H1 (cell line): Measurements from ENCODE around the gene AGAP3.

Experiments used
- CREB1 ChIP-seq: IDR thresholded peaks from 2 replicates; pipeline ENCODE4 v1.6.1; 2012; ENCODE audit warnings: inconsistent platforms
- EZH2 ChIP-seq: fragments of 200-600 bp; sonication (generic); IDR thresholded peaks from 2 replicates; pipeline ENCODE4 v1.7.1; 2012; ENCODE audit warnings: low read depth, mild to moderate bottlenecking, moderate library complexity, low read length, inconsistent platforms; ENCODE audit not compliant: severe bottlenecking
- HDAC2 ChIP-seq, 2 experiments: fragments of 300-600 bp in 1 of 2; sonication (generic) in 1 of 2; IDR thresholded peaks; 2 replicates each; pipeline ENCODE4 v1.6.1; 2011 to 2012; ENCODE audit warnings: low read depth in 2 of 2, low read length in 2 of 2, mild to moderate bottlenecking in 2 of 2, moderate library complexity in 2 of 2, borderline replicate concordance in 1 of 2, inconsistent platforms in 1 of 2
- POLR2AphosphoS5 ChIP-seq: IDR thresholded peaks from 2 replicates; pipeline ENCODE4 v1.6.1; 2011; ENCODE audit warnings: low read depth, low read length
- RAD21 ChIP-seq, 2 experiments: IDR thresholded peaks in 1 of 2; conservative IDR thresholded peaks in 1 of 2; 2 replicates each; pipeline ENCODE4 v1.6.1; 2011; ENCODE audit warnings: low read depth in 2 of 2, low read length in 2 of 2, improper control_type of control experiment in 1 of 2, inconsistent platforms in 1 of 2, mild to moderate bottlenecking in 1 of 2, moderate library complexity in 1 of 2
- SP1 ChIP-seq: IDR thresholded peaks from 2 replicates; pipeline ENCODE4 v1.6.1; 2011; ENCODE audit warnings: low read depth, low read length
- SP4 ChIP-seq: IDR thresholded peaks from 2 replicates; pipeline ENCODE4 v1.6.1; 2012; ENCODE audit warnings: low read length, inconsistent platforms
- SUZ12 ChIP-seq: fragments of 200-600 bp; sonication (generic); IDR thresholded peaks from 2 replicates; pipeline ENCODE4 v1.6.1; 2012; ENCODE audit warnings: mild to moderate bottlenecking, inconsistent platforms, low read length, moderate library complexity, mixed read lengths
- ZNF274 ChIP-seq: IDR thresholded peaks from 2 replicates; pipeline ENCODE4 v1.7.0; 2012; ENCODE audit warnings: low read length, borderline replicate concordance; ENCODE audit errors: extremely low read depth
- TF ChIP-seq, protein P1 (sequence below): IDR thresholded peaks from 2 replicates; pipeline ENCODE4 v1.6.1; 2011; ENCODE audit warnings: low read length, improper control_type of control experiment
- TF ChIP-seq, protein P2 (sequence below), 3 experiments: IDR thresholded peaks; 1 replicate in 2 of 3; 2 replicates in 1 of 3; pipeline versions ENCODE4 v1.5.1 to v1.6.1; 2011; ENCODE audit warnings: low read length in 3 of 3, mild to moderate bottlenecking in 3 of 3, inconsistent platforms in 2 of 3, low read depth in 1 of 3, moderate library complexity in 1 of 3; ENCODE audit not compliant: insufficient read depth in 1 of 3; ENCODE audit errors: control extremely low read depth in 1 of 3

DNA sequence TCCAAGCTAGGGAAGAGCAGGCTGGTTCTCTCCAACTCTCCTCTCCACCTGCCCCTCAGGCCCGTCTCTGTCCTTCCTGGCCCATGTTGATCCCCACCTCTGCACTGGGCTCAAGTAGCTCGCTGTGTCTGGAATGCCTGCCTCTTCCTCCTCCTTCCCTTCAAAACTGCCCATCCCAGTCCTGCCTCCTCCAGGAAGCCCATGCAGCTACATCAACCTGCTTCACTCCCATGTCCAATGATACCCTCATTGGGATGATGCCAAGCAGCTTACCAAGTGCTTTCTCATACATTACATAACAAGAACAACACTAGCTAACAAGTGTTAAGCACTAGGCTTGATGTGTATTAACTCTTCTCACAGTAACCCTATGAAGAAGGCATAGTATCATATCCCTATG is 92.6 kb downstream of the AGAP3 start:
- TF ChIP-seq, protein P1, sequence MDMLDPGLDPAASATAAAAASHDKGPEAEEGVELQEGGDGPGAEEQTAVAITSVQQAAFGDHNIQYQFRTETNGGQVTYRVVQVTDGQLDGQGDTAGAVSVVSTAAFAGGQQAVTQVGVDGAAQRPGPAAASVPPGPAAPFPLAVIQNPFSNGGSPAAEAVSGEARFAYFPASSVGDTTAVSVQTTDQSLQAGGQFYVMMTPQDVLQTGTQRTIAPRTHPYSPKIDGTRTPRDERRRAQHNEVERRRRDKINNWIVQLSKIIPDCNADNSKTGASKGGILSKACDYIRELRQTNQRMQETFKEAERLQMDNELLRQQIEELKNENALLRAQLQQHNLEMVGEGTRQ = no peak
- TF ChIP-seq CREB1 (no peak), EZH2 (no peak), POLR2AphosphoS5 (no peak), ZNF274 (no peak), SP1 (no peak), RAD21 (IDR thresholded peaks at IDR 0.05 in 1 of 2, conservative IDR thresholded peaks at IDR 0.05 in 1 of 2; ENCODE audit: low read depth in 2 of 2, low read length in 2 of 2) (no peak), HDAC2 (IDR thresholded peaks at IDR 0.05; ENCODE audit: borderline replicate concordance in 1 of 2, low read depth in 2 of 2, low read length in 2 of 2) (no peak), SP4 (no peak), SUZ12 (no peak)
- TF ChIP-seq, protein P2, sequence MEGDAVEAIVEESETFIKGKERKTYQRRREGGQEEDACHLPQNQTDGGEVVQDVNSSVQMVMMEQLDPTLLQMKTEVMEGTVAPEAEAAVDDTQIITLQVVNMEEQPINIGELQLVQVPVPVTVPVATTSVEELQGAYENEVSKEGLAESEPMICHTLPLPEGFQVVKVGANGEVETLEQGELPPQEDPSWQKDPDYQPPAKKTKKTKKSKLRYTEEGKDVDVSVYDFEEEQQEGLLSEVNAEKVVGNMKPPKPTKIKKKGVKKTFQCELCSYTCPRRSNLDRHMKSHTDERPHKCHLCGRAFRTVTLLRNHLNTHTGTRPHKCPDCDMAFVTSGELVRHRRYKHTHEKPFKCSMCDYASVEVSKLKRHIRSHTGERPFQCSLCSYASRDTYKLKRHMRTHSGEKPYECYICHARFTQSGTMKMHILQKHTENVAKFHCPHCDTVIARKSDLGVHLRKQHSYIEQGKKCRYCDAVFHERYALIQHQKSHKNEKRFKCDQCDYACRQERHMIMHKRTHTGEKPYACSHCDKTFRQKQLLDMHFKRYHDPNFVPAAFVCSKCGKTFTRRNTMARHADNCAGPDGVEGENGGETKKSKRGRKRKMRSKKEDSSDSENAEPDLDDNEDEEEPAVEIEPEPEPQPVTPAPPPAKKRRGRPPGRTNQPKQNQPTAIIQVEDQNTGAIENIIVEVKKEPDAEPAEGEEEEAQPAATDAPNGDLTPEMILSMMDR (IDR thresholded peaks at IDR 0.05; ENCODE audit: control extremely low read depth in 1 of 3, insufficient read depth in 1 of 3, low read depth in 1 of 3, low read length in 3 of 3) = no peak
